Right ventricle myocardium superior (tissue), 1 donor: Measurements from ENCODE around the gene ZDHHC24. TPM values are rescaled to one million over a fixed set of nuclear protein-coding genes. Genes with fewer than 3 reads are reported as not detected.
"Not testable (repeated sequence)": the region's sequence is repeated elsewhere in the genome, so short reads cannot be mapped to it uniquely, and the experiment has no call there.

Source experiments
- ATAC-seq: fragments of 200-7000 bp; cut with Tn5 transposase; one replicate; pipeline ENCODE4 v1.9.1; 2020; ENCODE audit warnings: mild to moderate bottlenecking; ENCODE audit not compliant: poor library complexity
- DNase-seq: peaks from one replicate; pipeline ENCODE4 v3.0.0-alpha.2; 2020
- intact Hi-C: fragments of 100-400 bp; cut with DNase I; formaldehyde crosslinking; loops from one replicate; pipeline ENCODE4 v1.11.2; 2022
- total RNA-seq: library from RNA; stranded (reverse); fragmentation: NEBNext Ultra II Directional; extraction: Animal tissue kit (Norgen Biotek cat#: 25700); gene quantifications from one replicate; pipeline ENCODE4 v1.2.1, GENCODE V29; 2021
- donor health status: DM: no; HTN: yes; CAD: no; lungs with severe emphysema.

The ZDHHC24 gene
- total RNA-seq, 1 donor from 2014 or later, result 4.4 TPM

GRCh38 chr11:66548774-66549630 lies 3.2 kb upstream of the ZDHHC24 start:
- intact Hi-C loops, result no loop called here
- no peak for DNase-seq
- no peak for ATAC-seq

DNA sequence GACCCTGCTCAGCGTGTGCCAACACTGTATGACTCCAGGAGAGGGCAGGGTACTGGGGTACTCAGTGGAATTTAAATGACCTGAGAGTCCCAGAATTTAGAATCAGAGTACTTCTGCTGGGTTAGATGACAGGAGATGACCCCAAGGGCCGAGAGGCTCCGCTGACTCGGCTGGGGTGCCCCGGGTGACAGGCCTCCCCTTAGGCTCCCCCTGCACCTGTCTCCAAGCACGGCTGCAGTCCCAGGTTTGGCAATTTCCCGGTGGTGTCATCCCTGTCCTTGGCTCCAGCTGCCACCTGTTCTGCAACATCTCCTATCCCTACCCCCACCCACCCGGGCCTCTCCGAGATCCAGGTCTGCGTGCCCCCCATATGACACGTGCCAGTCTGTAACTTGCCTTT lies 2.2 kb upstream of the ZDHHC24 start:
- ATAC-seq (no peak), DNase-seq (no peak)
- intact Hi-C loops, result no loop called here

DNA sequence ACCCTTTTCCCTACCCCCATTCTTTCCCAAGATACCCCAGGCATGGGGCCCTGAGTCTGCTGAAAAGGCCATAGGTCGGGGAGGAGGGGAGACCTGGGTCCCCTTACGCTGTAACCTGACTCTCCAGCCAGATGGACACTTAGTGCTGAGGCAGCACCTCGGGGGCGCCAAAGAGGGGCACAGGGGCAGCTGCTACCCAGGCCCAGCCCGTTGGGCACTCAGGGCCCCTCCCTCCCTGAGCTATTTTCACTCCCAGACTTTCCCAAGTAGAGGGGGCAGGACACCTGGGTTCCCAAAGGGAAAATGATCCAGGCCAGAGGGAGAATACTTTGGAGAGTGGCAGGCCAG lies 1.8 kb upstream of the ZDHHC24 start:
- intact Hi-C loops, result no loop called here
- ATAC-seq (no peak), DNase-seq (no peak)

GRCh38 chr11:66546966-66547661 lies 1.3 kb upstream of the ZDHHC24 start:
- intact Hi-C loops, result no loop called here
- no peak for DNase-seq

DNA sequence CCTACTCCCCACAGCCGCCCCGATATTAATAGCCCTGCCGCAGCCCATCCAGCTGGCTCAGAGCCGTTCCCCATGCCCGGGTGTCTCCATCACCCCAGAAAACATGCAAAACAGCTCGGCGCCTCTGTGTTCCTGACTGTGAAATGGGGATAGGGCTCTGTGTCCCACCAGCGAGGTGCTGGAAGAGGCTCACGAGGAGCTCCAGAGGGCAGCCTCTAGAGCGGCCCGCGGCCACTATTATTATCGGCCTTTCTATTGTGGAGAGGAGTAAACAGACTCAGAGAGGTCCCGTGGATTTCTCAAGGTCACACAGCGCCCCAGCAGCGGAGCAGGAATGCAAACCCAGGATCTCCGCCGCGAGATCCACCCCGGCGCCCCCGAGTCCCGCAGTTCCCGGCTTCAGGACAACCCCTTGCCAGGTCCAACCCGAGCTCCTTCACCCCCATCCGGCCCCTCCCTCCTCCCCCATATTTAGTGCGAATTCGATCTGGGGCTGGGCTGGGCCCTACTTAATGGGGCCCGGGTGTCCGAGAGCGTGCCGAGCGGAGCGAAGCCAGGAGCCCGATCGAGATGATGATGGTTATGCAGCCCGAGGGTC lies 619 bp upstream of the ZDHHC24 start, which contains the start of gene ACTN3:
Gene ACTN3, plus strand, starts transcription at position 536 of the 598 bp plus-strand sequence. Its CDS starts 35 bp downstream, at position 571.
- intact Hi-C loops, result no loop called here
- ATAC-seq, result peak; percentile 40

More at GRCh38 chr11:66546966-66547661, 1.3 kb upstream of the ZDHHC24 start:
- no peak for ATAC-seq

DNA sequence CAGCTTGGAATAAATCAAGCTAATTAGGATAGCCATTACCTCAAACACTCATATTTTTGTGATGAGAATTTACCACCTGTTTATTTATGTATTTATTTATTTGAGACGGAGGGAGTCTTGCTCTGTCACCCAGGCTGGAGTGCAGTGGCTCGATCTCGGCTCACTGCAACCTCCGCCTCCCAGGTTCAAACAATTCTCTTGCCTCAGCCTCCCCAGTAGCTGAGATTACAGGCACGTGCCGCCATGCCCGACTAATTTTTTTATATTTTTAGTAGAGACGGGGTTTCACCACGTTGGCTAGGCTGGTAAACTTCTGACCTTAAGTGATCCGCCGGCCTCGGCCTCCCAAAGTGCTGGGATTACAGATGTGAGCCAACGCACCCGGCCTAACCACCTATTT lies 896 bp downstream of the ZDHHC24 start:
- intact Hi-C loops, result not testable (repeated sequence)

More for the DNA sequence above, 619 bp upstream of the ZDHHC24 start, which contains the start of gene ACTN3:
- peak; percentile 68 for DNase-seq

GRCh38 chr11:66543263-66544107 lies 2.4 kb downstream of the ZDHHC24 start:
- DNase-seq, result peak; percentile 67
- intact Hi-C loops, result no loop called here
- no peak for ATAC-seq

More for the DNA sequence above, 896 bp downstream of the ZDHHC24 start:
- ATAC-seq, DNase-seq: not testable (repeated sequence)

DNA sequence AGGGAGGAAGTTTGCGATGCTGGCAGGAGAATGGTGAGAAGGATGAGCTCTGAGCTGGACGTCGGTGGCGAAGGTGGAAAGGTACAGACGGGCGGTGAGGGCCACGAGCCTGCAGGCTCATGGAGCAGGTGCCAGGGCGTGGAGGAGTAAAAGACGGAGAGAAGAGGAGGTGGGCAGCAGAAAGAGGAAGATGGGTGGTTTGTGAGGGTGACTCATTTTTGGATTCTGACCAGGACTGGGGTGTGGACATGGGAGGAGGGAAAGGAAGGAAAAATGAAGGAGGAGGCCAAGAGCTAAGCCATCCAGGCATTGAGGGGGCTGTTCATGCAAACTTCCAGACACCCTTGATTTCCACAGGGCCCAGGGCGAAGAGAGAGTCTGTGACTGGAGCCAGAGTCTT lies 3.5 kb downstream of the ZDHHC24 start:
- no peak for DNase-seq
- intact Hi-C loops, result no loop called here
- ATAC-seq, result no peak

DNA sequence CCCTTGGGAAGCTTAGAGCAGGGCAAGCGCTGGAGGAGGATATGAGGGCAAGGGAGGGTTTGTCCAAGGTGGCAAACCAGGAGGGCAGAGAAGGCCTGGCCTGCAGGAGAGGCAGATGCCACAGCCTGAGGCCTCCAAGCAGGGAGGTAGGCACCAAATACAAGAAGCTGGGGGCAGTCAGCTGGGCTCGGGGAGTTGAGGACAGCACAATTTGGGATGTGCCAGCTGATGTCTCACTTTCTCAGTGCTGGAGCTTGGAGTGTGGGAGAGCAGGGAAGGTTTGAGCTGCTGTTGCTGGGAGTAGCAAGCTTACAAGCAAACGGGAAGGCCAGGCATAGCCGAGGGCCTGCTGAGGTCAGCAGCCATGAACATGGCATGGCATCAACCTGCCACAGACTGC lies 4.0 kb downstream of the ZDHHC24 start:
- no peak for DNase-seq
- intact Hi-C loops, result no loop called here
- ATAC-seq, result no peak

DNA sequence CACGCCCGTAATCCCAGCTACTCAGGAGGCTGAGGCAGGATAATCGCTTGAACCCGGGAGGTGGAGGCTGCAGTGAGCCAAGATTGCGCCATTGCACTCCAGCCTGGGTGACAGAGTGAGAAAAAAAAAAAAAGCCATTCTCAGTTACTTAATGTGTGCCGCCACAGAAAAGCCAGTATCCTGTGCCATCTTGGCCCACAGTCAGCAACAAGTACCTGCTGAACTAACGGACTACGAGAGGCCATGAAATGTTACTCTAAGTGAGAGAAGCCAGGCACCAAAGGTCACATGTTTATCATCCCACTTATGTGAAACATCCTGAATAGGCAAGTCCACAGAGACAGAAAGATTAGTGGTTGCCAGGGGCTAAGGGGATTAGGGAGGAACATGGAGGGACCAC lies 5.2 kb downstream of the ZDHHC24 start:
- ATAC-seq, intact Hi-C loops, DNase-seq: not testable (repeated sequence)

DNA sequence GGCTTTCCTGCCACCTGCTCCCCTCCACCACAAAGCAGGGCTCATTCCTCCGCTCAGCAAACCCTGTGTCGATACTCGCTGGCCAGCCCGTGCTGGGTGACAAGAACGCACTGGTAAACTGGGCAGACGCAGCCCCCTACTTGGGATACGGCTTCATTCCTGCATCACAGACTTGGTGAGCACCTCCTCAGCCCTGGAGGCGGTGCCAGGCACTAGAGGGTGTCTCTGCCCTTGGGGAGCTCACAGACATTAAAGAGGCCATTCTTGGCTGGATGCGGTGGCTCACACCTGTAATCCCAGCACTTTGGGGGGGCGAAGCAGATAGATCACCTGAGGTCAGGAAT lies 6.0 kb downstream of the ZDHHC24 start:
- no peak for DNase-seq
- ATAC-seq, result no peak
- intact Hi-C loops, result no loop called here

- intact Hi-C loops, result no loop called here
These were observed 6.5 kb downstream of the ZDHHC24 start for GRCh38 chr11:66539170-66539869.

GRCh38 chr11:66532784-66533183 lies 13.1 kb downstream of the ZDHHC24 start:
- no peak for DNase-seq
- intact Hi-C loops, result no loop called here
- no peak for ATAC-seq

More at GRCh38 chr11:66539170-66539869, 6.5 kb downstream of the ZDHHC24 start:
- DNase-seq (no peak), ATAC-seq (no peak)

- no peak for ATAC-seq
- intact Hi-C loops, result no loop called here
- DNase-seq, result no peak
These were observed 14.0 kb downstream of the ZDHHC24 start for GRCh38 chr11:66531841-66532240.

- DNase-seq, result no peak
- intact Hi-C loops, result no loop called here
- no peak for ATAC-seq
These were observed 14.7 kb downstream of the ZDHHC24 start for GRCh38 chr11:66530927-66531709.

DNA sequence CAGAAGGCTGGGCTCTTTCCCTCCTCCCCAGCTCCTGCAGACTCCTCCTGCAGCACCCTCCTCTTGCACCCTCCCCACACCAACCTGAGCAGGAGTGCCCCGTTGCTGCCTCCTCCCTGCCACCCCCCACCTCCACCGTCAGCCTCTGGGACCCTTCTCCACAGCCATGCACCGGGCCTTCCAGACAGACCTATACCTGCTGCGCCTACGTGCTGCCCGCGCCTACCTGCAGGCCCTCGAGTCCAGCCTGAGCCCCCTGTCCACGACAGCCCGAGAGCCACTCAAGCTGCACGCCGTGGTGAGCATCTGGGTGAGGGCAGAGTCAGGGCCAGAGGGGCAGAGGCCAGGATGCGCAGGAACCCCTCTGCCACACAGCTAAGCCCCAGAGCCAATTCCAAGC lies 16.2 kb downstream of the ZDHHC24 start:
- intact Hi-C loops, result no loop called here
- DNase-seq (no peak), ATAC-seq (no peak)

DNA sequence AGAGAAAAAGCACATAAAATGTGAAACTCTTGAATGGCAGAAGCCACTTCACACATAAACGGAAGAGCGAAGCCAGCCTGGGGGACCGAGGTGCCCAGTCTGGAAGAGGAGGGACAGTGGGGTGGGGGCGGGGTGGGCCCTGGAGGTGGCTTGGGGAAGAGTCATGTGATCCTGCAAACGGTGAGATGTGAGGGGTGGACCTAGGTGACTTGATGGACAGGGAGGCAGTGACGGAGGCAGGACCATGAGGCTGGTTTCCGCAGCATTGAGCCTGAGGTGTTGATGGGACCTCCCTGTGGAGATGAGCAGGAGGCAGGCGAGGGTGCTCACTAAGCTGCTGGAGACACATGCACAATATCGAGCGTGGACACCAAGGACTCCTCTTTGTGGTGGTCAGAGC lies 16.8 kb downstream of the ZDHHC24 start:
- ATAC-seq (no peak), DNase-seq (no peak)
- intact Hi-C loops, result no loop called here
